HEK293 (cell line): Measurements from ENCODE around the gene PPFIA1.

Source experiments
- AEBP2 ChIP-seq: fragments of 450-650 bp; formaldehyde crosslinking; IDR thresholded peaks from 2 replicates; pipeline ENCODE4 v1.5.1; 2016; ENCODE audit warnings: missing biosample characterization, missing genetic modification characterization, borderline replicate concordance
- CTCF ChIP-seq: fragments of 450-650 bp; formaldehyde crosslinking; IDR thresholded peaks from 2 replicates; pipeline ENCODE4 v1.5.1; 2016; ENCODE audit warnings: missing biosample characterization, missing genetic modification characterization
- EGR2 ChIP-seq: fragments of 450-650 bp; formaldehyde crosslinking; IDR thresholded peaks from 2 replicates; pipeline ENCODE4 v1.5.1; 2016; ENCODE audit warnings: low read depth, missing biosample characterization, missing genetic modification characterization
- HOXA7 ChIP-seq: sonication (generic); formaldehyde crosslinking; IDR thresholded peaks from 2 replicates; pipeline ENCODE4 v1.8.1; 2022; ENCODE audit warnings: missing genetic modification reagents, borderline replicate concordance
- REST ChIP-seq: fragments of 450-650 bp; formaldehyde crosslinking; IDR thresholded peaks from 2 replicates; pipeline ENCODE4 v1.5.1; 2016; ENCODE audit warnings: missing biosample characterization, missing genetic modification characterization
- SP2 ChIP-seq: fragments of 450-650 bp; formaldehyde crosslinking; IDR thresholded peaks from 2 replicates; pipeline ENCODE4 v1.5.1; 2016; ENCODE audit warnings: missing biosample characterization, missing genetic modification characterization
- YY2 ChIP-seq: fragments of 450-650 bp; formaldehyde crosslinking; IDR thresholded peaks from 2 replicates; pipeline ENCODE4 v1.5.1; 2016; ENCODE audit warnings: missing biosample characterization, missing genetic modification characterization
- ZNF514 ChIP-seq: fragments of 450-650 bp; formaldehyde crosslinking; IDR thresholded peaks from 2 replicates; pipeline ENCODE4 v1.5.1; 2016; ENCODE audit warnings: missing biosample characterization, missing genetic modification characterization
- ZNF629 ChIP-seq: fragments of 450-650 bp; formaldehyde crosslinking; IDR thresholded peaks from 2 replicates; pipeline ENCODE4 v1.5.1; 2017; ENCODE audit warnings: missing biosample characterization, missing genetic modification characterization
- ZNF747 ChIP-seq: fragments of 450-650 bp; formaldehyde crosslinking; IDR thresholded peaks from 2 replicates; pipeline ENCODE4 v1.5.1; 2016; ENCODE audit warnings: missing biosample characterization, missing genetic modification characterization
- ZNF791 ChIP-seq: fragments of 450-650 bp; formaldehyde crosslinking; IDR thresholded peaks from 2 replicates; pipeline ENCODE4 v1.5.1; 2016; ENCODE audit warnings: missing biosample characterization, missing genetic modification characterization

GRCh38 chr11:70282012-70282411, 11.5 kb downstream of the PPFIA1 start:
- no peak for TF ChIP-seq CTCF (tag by site-specific recombination)
- no peak for TF ChIP-seq SP2 (tag by site-specific recombination)
- TF ChIP-seq ZNF747 = no peak
- TF ChIP-seq REST (tag by site-specific recombination) = no peak
- no peak for TF ChIP-seq ZNF514 (tag by site-specific recombination)
- TF ChIP-seq YY2 = no peak
- TF ChIP-seq AEBP2 (tag by site-specific recombination) = no peak
- TF ChIP-seq HOXA7 (CRISPR knock-in tag) = no peak
- TF ChIP-seq ZNF629 = no peak
- TF ChIP-seq EGR2 (tag by site-specific recombination) = no peak
- no peak for TF ChIP-seq ZNF791
